Liver (tissue), 3 donors: ENCODE results near the gene KCNQ1.

ENCODE experiments used
- GABPA ChIP-seq, 2 donors: IDR thresholded peaks in 1 of 2; conservative IDR thresholded peaks in 1 of 2; 2 replicates each; pipeline ENCODE4 v1.6.1; 2016; ENCODE audit warnings: antibody characterized with exemption in 2 of 2, mild to moderate bottlenecking in 1 of 2, moderate library complexity in 1 of 2
- HNF4A ChIP-seq, 2 donors: conservative IDR thresholded peaks; 2 replicates each; pipeline ENCODE4 v1.6.1; 2016; ENCODE audit warnings: antibody characterized with exemption in 2 of 2, mild to moderate bottlenecking in 2 of 2
- JUND ChIP-seq, 2 donors: IDR thresholded peaks; 2 replicates each; pipeline ENCODE4 v1.6.1; 2016; ENCODE audit warnings: antibody characterized with exemption in 2 of 2
- NR2F2 ChIP-seq: IDR thresholded peaks from 2 replicates; pipeline ENCODE4 v1.6.1; 2016; ENCODE audit warnings: antibody characterized with exemption
- RAD21 ChIP-seq, 2 donors: IDR thresholded peaks; 2 replicates each; pipeline ENCODE4 v1.6.1; 2016; ENCODE audit warnings: antibody characterized with exemption in 2 of 2, mild to moderate bottlenecking in 2 of 2
- RXRA ChIP-seq, 2 donors: IDR thresholded peaks; 2 replicates each; pipeline ENCODE4 v1.6.1; 2017 to 2018; ENCODE audit warnings: antibody characterized with exemption in 2 of 2, mild to moderate bottlenecking in 1 of 2
- YY1 ChIP-seq: IDR thresholded peaks from 2 replicates; pipeline ENCODE4 v1.6.1; 2016; ENCODE audit warnings: antibody characterized with exemption, mild to moderate bottlenecking
- TF ChIP-seq, protein P1 (sequence below): fragments of 150-350 bp; IDR thresholded peaks from 2 replicates; pipeline ENCODE4 v1.5.1; 2017; ENCODE audit warnings: improper control_type of control experiment, low read depth, low read length; ENCODE audit not compliant: missing input control
- TF ChIP-seq, protein P2 (sequence below): IDR thresholded peaks from 2 replicates; pipeline ENCODE4 v1.6.1; 2016; ENCODE audit warnings: antibody characterized with exemption, mild to moderate bottlenecking
- TF ChIP-seq, protein P3 (sequence below): IDR thresholded peaks from 2 replicates; pipeline ENCODE4 v1.6.1; 2016; ENCODE audit warnings: antibody characterized with exemption
- donor health status: healthy.
- donor health status: healthy.

DNA sequence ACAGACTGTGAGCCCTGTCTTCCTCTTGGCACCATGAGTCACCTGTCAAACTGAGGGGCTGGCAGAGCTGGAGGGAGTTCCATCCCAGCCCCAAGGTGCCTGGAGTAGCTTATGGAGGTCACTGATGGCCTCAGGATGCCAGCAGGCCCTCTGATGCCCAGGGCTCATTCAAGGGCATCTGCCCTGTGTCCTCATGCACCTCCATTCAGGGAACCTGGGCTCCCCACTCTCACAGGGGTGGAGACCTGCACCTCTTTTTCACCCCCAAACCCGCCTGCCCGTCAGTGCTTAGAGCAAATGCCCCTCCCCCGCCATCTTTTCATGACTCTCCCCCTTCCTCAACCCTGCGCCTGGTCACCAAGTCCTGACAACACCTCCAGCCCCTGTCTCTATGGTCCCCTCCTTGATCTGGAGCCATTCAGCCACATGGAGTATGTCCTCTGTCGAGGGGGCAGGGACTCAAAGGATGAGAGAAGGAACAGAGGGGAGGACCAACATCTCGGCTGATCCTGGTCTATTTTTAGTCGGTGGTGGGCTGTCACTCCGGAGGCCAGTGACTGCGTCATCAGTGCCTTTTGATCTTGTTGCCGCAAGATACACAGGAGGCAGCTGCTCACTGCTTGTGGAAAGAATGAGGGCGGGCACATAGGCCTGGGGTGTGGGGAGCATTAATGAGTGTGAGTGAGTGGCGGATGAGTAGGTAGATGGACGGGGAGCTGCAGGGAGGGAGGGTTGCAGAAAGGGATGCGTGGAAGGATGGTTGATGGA is 368.5 kb downstream of the KCNQ1 start:
- TF ChIP-seq, protein P1, sequence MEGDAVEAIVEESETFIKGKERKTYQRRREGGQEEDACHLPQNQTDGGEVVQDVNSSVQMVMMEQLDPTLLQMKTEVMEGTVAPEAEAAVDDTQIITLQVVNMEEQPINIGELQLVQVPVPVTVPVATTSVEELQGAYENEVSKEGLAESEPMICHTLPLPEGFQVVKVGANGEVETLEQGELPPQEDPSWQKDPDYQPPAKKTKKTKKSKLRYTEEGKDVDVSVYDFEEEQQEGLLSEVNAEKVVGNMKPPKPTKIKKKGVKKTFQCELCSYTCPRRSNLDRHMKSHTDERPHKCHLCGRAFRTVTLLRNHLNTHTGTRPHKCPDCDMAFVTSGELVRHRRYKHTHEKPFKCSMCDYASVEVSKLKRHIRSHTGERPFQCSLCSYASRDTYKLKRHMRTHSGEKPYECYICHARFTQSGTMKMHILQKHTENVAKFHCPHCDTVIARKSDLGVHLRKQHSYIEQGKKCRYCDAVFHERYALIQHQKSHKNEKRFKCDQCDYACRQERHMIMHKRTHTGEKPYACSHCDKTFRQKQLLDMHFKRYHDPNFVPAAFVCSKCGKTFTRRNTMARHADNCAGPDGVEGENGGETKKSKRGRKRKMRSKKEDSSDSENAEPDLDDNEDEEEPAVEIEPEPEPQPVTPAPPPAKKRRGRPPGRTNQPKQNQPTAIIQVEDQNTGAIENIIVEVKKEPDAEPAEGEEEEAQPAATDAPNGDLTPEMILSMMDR, result no peak
- no peak for TF ChIP-seq RAD21 (IDR thresholded peaks at IDR 0.05)
- no peak for TF ChIP-seq HNF4A (conservative IDR thresholded peaks at IDR 0.05)
- TF ChIP-seq GABPA (IDR thresholded peaks at IDR 0.05 in 1 of 2, conservative IDR thresholded peaks at IDR 0.05 in 1 of 2), result no peak
- TF ChIP-seq RXRA (IDR thresholded peaks at IDR 0.05), result no peak
- TF ChIP-seq YY1, result no peak
- no peak for TF ChIP-seq JUND (IDR thresholded peaks at IDR 0.05)
- TF ChIP-seq, protein P2, sequence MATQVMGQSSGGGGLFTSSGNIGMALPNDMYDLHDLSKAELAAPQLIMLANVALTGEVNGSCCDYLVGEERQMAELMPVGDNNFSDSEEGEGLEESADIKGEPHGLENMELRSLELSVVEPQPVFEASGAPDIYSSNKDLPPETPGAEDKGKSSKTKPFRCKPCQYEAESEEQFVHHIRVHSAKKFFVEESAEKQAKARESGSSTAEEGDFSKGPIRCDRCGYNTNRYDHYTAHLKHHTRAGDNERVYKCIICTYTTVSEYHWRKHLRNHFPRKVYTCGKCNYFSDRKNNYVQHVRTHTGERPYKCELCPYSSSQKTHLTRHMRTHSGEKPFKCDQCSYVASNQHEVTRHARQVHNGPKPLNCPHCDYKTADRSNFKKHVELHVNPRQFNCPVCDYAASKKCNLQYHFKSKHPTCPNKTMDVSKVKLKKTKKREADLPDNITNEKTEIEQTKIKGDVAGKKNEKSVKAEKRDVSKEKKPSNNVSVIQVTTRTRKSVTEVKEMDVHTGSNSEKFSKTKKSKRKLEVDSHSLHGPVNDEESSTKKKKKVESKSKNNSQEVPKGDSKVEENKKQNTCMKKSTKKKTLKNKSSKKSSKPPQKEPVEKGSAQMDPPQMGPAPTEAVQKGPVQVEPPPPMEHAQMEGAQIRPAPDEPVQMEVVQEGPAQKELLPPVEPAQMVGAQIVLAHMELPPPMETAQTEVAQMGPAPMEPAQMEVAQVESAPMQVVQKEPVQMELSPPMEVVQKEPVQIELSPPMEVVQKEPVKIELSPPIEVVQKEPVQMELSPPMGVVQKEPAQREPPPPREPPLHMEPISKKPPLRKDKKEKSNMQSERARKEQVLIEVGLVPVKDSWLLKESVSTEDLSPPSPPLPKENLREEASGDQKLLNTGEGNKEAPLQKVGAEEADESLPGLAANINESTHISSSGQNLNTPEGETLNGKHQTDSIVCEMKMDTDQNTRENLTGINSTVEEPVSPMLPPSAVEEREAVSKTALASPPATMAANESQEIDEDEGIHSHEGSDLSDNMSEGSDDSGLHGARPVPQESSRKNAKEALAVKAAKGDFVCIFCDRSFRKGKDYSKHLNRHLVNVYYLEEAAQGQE, result no peak
- TF ChIP-seq NR2F2, result no peak
- TF ChIP-seq, protein P3, sequence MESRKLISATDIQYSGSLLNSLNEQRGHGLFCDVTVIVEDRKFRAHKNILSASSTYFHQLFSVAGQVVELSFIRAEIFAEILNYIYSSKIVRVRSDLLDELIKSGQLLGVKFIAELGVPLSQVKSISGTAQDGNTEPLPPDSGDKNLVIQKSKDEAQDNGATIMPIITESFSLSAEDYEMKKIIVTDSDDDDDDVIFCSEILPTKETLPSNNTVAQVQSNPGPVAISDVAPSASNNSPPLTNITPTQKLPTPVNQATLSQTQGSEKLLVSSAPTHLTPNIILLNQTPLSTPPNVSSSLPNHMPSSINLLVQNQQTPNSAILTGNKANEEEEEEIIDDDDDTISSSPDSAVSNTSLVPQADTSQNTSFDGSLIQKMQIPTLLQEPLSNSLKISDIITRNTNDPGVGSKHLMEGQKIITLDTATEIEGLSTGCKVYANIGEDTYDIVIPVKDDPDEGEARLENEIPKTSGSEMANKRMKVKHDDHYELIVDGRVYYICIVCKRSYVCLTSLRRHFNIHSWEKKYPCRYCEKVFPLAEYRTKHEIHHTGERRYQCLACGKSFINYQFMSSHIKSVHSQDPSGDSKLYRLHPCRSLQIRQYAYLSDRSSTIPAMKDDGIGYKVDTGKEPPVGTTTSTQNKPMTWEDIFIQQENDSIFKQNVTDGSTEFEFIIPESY, result no peak
